ENCODE results near the gene DSC2.
"Not testable (repeated sequence)": the region's sequence is repeated elsewhere in the genome, so short reads cannot be mapped to it uniquely, and the experiment has no call there.

Gene DSC2

GRCh38 chr18:31042084-31042405, 60.2 kb downstream of the DSC2 start:
- DNase-seq: no peak

DNA sequence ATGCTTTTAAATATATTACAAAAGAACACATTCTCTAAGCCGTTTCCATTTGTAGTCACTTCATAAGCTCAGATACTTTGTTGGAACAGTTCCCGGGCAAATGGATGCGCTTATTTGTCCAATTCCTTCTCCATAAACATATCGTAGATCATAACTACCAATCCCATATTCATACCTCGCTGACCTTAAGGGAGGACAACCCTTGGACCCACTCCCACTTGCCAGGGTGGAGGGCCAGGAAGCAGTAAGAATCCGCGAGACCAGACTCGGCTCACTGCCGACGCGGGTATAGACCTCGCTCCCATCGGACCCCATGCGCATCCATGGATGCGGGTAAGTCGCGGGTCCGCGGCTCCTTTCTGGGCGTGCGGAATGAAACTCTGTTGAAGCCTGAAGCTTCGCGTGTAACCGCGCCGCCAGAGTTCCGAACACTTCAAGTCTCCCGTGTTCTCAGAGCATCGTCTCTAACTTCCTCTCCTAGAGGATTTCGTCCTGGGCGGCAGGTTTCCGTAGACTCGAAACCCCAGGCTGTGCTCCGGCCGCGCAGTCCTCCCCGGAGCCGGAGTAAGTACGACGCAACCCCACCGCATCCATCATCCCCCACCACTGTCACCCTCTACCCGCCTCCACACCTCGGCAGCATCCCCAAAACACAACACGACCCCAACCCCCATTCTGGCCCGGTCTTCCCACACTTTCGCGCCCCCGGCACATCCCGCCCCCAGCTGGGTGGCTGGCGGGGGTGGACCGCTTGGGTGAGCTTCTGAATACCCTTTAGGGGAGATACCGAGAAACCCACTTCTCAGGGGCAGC, 60.7 kb downstream of the DSC2 start:
- DNase-seq: no peak

DNA sequence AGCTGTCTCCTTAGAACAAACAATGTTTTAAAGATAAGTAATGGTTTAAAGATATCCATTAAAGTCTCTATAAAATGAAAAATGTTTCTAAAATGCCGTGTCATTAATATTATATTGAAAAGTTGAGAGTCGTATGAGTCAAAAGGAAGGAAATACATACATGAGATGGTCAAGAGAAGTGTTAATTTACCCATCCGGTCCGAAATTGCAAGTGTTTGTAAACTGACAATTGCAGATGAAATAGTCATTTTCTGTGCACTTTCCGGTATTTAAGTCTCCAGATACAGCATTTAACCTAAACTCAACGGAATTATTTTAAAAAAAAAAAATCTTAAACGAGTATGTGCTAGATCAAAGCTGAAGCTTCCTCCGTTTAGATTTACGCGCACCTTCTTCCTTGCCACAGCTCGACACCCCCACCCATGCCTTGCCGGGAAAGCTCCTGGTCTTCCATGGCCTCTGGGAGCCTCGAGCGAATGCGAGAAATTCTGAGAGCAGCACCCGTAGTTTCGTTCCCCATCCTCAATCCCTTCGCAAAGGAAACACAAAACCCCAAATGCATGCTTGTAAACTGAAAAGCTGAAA, 61.4 kb downstream of the DSC2 start:
- DNase-seq: no peak

DNA sequence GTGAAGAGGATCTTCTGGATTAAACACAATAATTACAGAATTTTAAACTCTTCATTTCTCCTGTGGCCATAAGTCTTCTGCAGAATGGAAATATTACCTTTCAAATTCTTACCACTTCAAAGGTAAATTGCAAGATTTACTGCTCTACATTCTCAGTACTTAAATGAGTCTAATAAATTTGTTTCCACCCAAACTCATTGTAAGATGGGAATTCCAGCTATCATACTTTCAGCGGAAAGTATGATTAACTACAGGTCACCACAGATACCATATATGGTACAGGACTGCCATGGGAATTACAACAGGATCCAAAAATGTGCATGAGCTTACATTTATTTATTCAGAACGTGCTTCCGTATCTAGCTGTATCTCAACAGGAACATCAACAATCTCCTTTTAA, 62.8 kb downstream of the DSC2 start:
- no peak for DNase-seq

DNA sequence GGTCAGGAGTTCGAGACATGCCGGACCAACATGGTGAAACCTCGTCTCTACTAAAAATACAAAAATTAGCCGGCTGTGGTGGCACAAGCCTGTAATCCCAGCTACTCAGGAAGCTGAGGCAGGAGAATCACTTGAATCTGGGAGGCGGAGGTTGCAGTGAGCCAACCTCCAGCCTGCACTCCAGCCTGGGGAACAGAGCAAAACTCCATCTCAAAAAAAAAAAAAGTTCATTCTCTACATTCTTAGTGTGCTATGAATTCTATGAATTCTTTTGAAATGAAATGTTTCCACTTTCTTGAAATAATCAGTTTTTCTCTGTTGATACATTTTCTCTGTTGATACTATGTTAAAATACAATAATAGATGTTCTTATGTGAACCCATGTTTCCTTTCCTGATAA, 64.5 kb downstream of the DSC2 start:
- not testable (repeated sequence) for DNase-seq

- DNase-seq: no peak
Observed at GRCh38 chr18:31034541-31034940, 67.7 kb downstream of the DSC2 start.

DNA sequence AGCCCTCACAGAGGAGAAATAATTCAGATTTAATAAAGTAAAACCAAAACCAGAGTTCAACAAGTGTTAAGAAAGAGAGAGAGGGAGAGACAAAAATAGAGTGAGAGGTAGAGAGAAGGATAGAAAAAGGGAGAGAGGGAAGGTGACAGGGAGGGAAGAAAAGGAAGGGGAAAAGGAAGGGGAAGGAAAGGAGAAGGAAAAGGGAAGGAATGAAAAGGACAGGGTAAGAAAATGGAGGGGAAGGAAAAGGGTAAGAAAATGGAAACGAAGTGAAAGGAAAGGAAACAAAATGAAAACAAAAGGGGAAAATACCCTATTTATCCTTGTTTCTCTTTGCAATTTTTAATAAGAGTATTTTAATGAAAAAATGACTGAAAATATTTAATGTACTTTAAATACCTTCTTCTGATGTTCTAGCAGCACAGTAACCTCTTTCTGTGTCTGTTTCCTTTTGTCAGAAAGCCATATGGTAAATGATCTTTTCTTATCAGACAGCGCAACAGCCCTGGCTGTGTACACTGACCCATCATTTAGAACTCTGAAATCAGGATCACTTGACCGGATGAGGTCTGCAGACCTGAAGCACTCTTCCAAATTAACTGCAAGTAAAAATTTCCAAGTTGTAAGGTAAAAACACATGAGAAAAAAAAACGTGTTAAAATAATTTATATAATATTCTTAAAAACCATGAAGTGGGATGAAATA, 71.5 kb downstream of the DSC2 start:
- DNase-seq: no peak

DNA sequence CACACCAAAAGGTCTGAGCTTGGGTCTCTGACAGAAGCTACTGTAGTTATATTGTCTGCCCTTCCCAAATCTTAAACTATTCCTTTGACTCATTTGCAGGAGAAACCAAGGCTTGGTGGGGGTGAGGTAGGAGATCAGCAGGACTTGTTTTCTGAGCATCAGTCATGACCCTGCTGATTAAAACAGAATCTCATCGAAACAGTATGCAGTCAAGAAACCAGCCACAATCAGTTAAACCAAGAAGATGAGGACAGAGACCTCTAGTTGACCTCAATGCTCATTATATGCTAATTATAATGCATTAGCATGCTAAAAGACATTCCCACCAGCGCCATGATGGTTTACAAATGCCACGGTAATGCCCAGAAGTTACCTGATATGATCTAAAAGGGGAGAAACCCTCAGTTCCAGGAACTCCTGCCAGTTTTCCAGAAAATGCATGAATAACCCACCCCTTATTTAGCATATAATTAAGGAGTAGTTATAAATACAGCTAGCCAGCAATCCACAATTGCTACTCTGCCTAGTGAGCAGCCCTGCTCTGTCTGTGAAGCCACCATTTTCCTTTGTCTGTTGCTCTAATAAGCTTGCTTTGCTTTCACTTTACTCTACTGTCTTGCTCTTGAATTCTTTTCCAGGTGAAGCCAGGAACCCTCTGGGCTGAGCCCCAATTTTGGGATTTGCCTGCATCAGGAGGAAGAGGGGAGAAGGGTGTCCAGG, 86.3 kb downstream of the DSC2 start:
- DNase-seq: no peak

DNA sequence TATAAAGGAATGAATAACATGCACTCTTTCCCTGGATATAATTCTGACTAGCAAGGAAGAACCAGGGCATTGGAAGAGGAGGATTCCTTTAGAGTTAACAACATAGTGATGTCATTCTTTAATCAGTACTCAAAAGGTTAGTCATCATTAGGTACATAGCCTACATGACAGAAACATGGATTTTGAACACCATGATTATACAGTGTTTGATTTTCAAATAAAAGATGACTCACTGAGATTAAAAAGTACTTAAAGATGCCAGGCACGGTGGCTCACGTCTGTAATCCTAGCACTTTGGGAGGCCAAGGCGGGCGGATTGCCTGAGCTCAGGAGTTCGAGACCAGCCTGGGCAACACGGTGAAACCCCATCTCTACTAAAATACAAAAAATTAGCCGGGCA, 90.8 kb downstream of the DSC2 start:
- not testable (repeated sequence) for DNase-seq

GRCh38 chr18:31010601-31011000, 91.6 kb downstream of the DSC2 start:
- no peak for DNase-seq

Measured in T-helper 1 cell (primary cell).